PC-3 (cell line): ENCODE results near the gene ZNF768. TPM values are rescaled to one million over a fixed set of nuclear protein-coding genes. Genes with fewer than 3 reads are reported as not detected.

Experiments
- ATAC-seq: fragments of 200-7000 bp; cut with Tn5 transposase; 2 replicates; pipeline ENCODE4 v1.9.1; 2020; ENCODE audit warnings: mild to moderate bottlenecking, moderate library complexity
- BruUV-seq: library from RNA; stranded (reverse); fragments of 400-500 nt; replicated peaks from 2 replicates; lab custom pipeline; 2021; lab: Mats Ljungman, UMichigan
- CTCF ChIA-PET: fragments of 300-600 bp; sonication (Branson Sonifier 250); formaldehyde crosslinking; loops from one replicate; lab custom pipeline; 2022; ENCODE audit warnings: antibody characterized with exemption; lab: Charles Lee
- POLR2A ChIA-PET: fragments of 300-600 bp; sonication (Branson Sonifier 250); formaldehyde crosslinking; loops from one replicate; lab custom pipeline; 2022; ENCODE audit warnings: antibody characterized with exemption; ENCODE audit not compliant: unreplicated experiment; lab: Charles Lee
- DNase-seq: peaks from one replicate; pipeline ENCODE4 v3.0.0-alpha.2; 2015
- H2AFZ ChIP-seq: fragments of 300-600 bp; sonication (generic); 2 replicates; pipeline ENCODE4 v1.6.0; 2016; ENCODE audit warnings: antibody characterized with exemption, low read length
- H3F3A ChIP-seq: fragments of 300-600 bp; sonication (generic); one replicate; pipeline ENCODE4 v1.6.0; 2017; ENCODE audit warnings: antibody characterized with exemption, low read length, control low read depth, mild to moderate bottlenecking; ENCODE audit not compliant: unreplicated experiment
- H3K27ac ChIP-seq: fragments of 300-600 bp; sonication (generic); 2 replicates; pipeline ENCODE4 v1.5.1; 2016; ENCODE audit warnings: mild to moderate bottlenecking, low read length
- H3K27me3 ChIP-seq: fragments of 300-600 bp; sonication (generic); 2 replicates; pipeline ENCODE4 v1.6.1; 2016; ENCODE audit warnings: low read length, mixed read lengths
- H3K36me3 ChIP-seq: fragments of 300-600 bp; sonication (generic); 2 replicates; pipeline ENCODE4 v1.6.1; 2016; ENCODE audit warnings: low read depth, mixed run types, low read length, mixed read lengths
- H3K4me1 ChIP-seq: fragments of 300-600 bp; sonication (generic); 2 replicates; pipeline ENCODE4 v1.5.1; 2016; ENCODE audit warnings: low read length; ENCODE audit not compliant: insufficient read depth
- H3K4me2 ChIP-seq: fragments of 300-600 bp; sonication (generic); 2 replicates; pipeline ENCODE4 v1.6.0; 2016; ENCODE audit warnings: low read length
- H3K4me3 ChIP-seq: fragments of 300-600 bp; sonication (generic); 2 replicates; pipeline ENCODE4 v1.5.1; 2016; ENCODE audit warnings: mild to moderate bottlenecking, low read length, mixed read lengths
- H3K79me2 ChIP-seq: fragments of 300-600 bp; sonication (generic); 2 replicates; pipeline ENCODE4 v1.6.1; 2017; ENCODE audit warnings: low read length, mixed read lengths
- H3K9ac ChIP-seq: fragments of 300-600 bp; sonication (generic); 2 replicates; pipeline ENCODE4 v1.6.0; 2016; ENCODE audit warnings: mild to moderate bottlenecking, low read length
- H3K9me2 ChIP-seq: fragments of 300-600 bp; sonication (generic); replicated peaks from 2 replicates; pipeline ENCODE4 v1.6.1; 2016; ENCODE audit warnings: mixed run types, low read length, mixed read lengths
- H3K9me3 ChIP-seq: fragments of 300-600 bp; sonication (generic); 2 replicates; pipeline ENCODE4 v1.6.1; 2016; ENCODE audit warnings: low read length, mixed read lengths
- H4K20me1 ChIP-seq: fragments of 300-600 bp; sonication (generic); 2 replicates; pipeline ENCODE4 v1.6.1; 2016; ENCODE audit warnings: low read length, mixed read lengths
- CTCF ChIP-seq: fragments of 300-600 bp; sonication (generic); conservative IDR thresholded peaks from 2 replicates; pipeline ENCODE4 v1.5.1; 2017; ENCODE audit warnings: antibody characterized with exemption, low read depth, mild to moderate bottlenecking, low read length
- EZH2 ChIP-seq: fragments of 300-600 bp; sonication (generic); IDR thresholded peaks from one replicate; pipeline ENCODE4 v1.6.1; 2017; ENCODE audit warnings: antibody characterized with exemption, mild to moderate bottlenecking, low read length; ENCODE audit not compliant: unreplicated experiment
- EZH2phosphoT487 ChIP-seq: fragments of 300-600 bp; sonication (generic); IDR thresholded peaks from 2 replicates; pipeline ENCODE4 v1.6.1; 2018; ENCODE audit warnings: mild to moderate bottlenecking, antibody characterized with exemption, low read length, borderline replicate concordance
- intact Hi-C: fragments of 100-400 bp; cut with micrococcal nuclease; formaldehyde crosslinking; loops from 2 replicates; pipeline ENCODE4 v1.9.0; 2023
- total RNA-seq: library from RNA; depleted of rRNA; stranded (reverse); fragments of >200 nt; gene quantifications from 2 replicates; pipeline ENCODE4 v1.2.3, GENCODE V29; 2014

ZNF768 gene
- total RNA-seq, 1 experiment from 2014 or later = 31.2 TPM

DNA sequence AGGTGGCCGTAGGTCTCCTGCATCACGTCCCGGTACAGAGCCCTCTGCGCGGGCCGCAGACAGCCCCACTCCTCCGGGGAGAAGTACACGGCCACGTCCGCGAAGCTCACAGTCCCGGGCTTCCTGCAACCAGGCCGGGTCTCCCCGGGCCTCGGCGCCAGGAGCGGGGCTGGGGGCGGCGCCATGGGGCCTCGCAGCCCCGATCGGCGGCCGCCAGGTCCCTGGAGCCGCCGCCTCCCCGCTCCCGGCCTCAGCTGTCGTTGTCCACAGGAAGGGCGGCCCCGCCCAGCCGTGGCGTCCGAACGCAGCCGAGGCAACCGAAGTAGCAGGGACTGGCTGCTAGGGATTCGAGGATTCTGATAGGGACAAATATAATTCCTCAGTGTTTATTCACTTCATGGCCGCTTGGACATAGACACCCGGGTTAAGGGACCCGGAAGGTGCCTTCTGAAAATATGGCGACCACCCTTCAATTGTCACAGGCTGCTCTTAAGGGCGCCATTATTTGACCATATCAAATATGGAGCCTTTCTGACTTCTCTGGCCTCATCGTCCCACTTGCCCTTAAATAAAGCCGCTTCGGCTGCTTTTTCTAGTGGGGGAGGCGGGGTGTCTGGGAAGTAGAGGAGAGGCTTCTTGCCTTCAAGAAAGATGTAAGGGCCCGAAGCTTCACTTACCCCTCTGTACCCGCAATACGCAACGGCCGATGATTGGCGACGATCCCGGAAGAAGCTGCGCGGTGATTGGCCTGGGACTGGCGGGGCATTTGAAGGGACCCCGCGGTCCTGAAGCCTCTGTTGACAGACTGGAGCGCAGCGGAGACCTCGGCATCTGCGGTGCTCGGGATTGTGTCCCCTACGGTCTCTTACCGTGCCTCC lies 45.3 kb upstream of the ZNF768 start, which contains the start of gene ZNF688:
Gene ZNF688 (minus strand): TSS at position 270 of the 878 bp plus-strand sequence. CDS start 85 bp downstream, at position 185.
- no peaks in the 10 kb centered on the region for H3K36me3 ChIP-seq
- H2AFZ ChIP-seq = peak within 1 kb of the TSS; percentile 98
- H3K9me2 ChIP-seq = no peaks in the 10 kb centered on the region
- H3K4me2 ChIP-seq = peak within 1 kb of the TSS; percentile 100
- intact Hi-C loops = loop anchor here (10.0 kb wide), 1 partner anchor 63 kb away; no protein-coding TSS in a partner anchor
- H3K4me1 ChIP-seq = peaks cover 34% of the 10 kb centered on the region
- peak within 1 kb of the TSS; percentile 89 for H3K27ac ChIP-seq
- H3F3A ChIP-seq = no peaks in the 10 kb centered on the region
- CTCF ChIA-PET = no interaction called here
- no peaks in the 10 kb centered on the region for H4K20me1 ChIP-seq
- peak within 1 kb of the TSS; percentile 92 for H3K9ac ChIP-seq
- peak within 1 kb of the TSS; percentile 94 for H3K4me3 ChIP-seq
- TF ChIP-seq EZH2 (no peak), EZH2phosphoT487 (no peak), CTCF (no peak)
- H3K9me3 ChIP-seq = no peaks in the 10 kb centered on the region
- POLR2A ChIA-PET = interaction anchor here (0.6 to 0.9 kb wide), 2 partner anchors 13 to 201 kb away, joined by 3 to 8 read pairs; partner anchors contain the start of gene ZNF764
- no TSS peak for BruUV-seq
- no peaks in the 10 kb centered on the region for H3K27me3 ChIP-seq
- DNase-seq (peak; percentile 90), ATAC-seq (peak; percentile 75)
- H3K79me2 ChIP-seq = peaks cover 7% of the 10 kb centered on the region; the same call in 1 of the 2 replicates

- Histone ChIP-seq H3K9me3 (no peaks in the 10 kb centered on the region), H3K27me3 (no peaks in the 10 kb centered on the region), H4K20me1 (no peaks in the 10 kb centered on the region), H3K4me1 (peaks cover 34% of the 10 kb centered on the region), H3K4me2 (peak overlapping the region; percentile 100), H2AFZ (peak overlapping the region; percentile 98), H3K36me3 (no peaks in the 10 kb centered on the region), H3K27ac (peak overlapping the region; percentile 89), H3K9me2 (no peaks in the 10 kb centered on the region), H3F3A (no peaks in the 10 kb centered on the region), H3K4me3 (peak overlapping the region; percentile 94), H3K9ac (peak overlapping the region; percentile 92), H3K79me2 (peaks cover 7% of the 10 kb centered on the region; the same call in 1 of the 2 replicates)
- TF ChIP-seq CTCF (no peak), EZH2phosphoT487 (no peak), EZH2 (no peak)
- ChIA-PET POLR2A (no interaction called here), CTCF (no interaction called here)
- DNase-seq (no peak), ATAC-seq (0 out of 2 replicates have a peak, but pooled peaks have one; percentile 1)
- intact Hi-C loops = loop anchor here (10.0 kb wide), 1 partner anchor 64 kb away; no protein-coding TSS in a partner anchor
- TSS peak; percentile 31 for BruUV-seq
Observed at GRCh38 chr16:30570636-30571444, 44.5 kb upstream of the ZNF768 start.
